H1 (cell line): ENCODE data around the gene PLBD2. TPM values are rescaled to one million over a fixed set of nuclear protein-coding genes. Genes with fewer than 3 reads are reported as not detected.

ENCODE experiments used
- CBX8 ChIP-seq: fragments of 300-800, 300-1000 bp; sonication (generic); IDR thresholded peaks from 2 replicates; pipeline ENCODE4 v1.7.1; 2016; ENCODE audit warnings: low read depth, low read length, borderline replicate concordance
- CEBPB ChIP-seq: IDR thresholded peaks from 2 replicates; pipeline ENCODE4 v1.6.1; 2012; ENCODE audit warnings: low read depth, low read length
- CHD1 ChIP-seq: IDR thresholded peaks from 2 replicates; pipeline ENCODE4 v1.6.1; 2012; ENCODE audit warnings: low read depth, low read length, improper control_type of control experiment
- EP300 ChIP-seq, 2 experiments: IDR thresholded peaks; 1 replicate in 1 of 2; 2 replicates in 1 of 2; pipeline ENCODE4 v1.6.1; 2011 to 2012; ENCODE audit warnings: low read depth in 2 of 2, low read length in 2 of 2, mild to moderate bottlenecking in 2 of 2, borderline replicate concordance in 1 of 2, inconsistent platforms in 1 of 2, moderate library complexity in 1 of 2
- HDAC2 ChIP-seq, 2 experiments: fragments of 300-600 bp in 1 of 2; sonication (generic) in 1 of 2; IDR thresholded peaks; 2 replicates each; pipeline ENCODE4 v1.6.1; 2011 to 2012; ENCODE audit warnings: low read depth in 2 of 2, low read length in 2 of 2, mild to moderate bottlenecking in 2 of 2, moderate library complexity in 2 of 2, borderline replicate concordance in 1 of 2, inconsistent platforms in 1 of 2
- KDM4A ChIP-seq: IDR thresholded peaks from one replicate; pipeline ENCODE4 v1.7.1; 2012; ENCODE audit warnings: low read depth, mild to moderate bottlenecking, moderate library complexity, low read length, inconsistent platforms; ENCODE audit not compliant: severe bottlenecking
- KDM5A ChIP-seq: fragments of 200-600 bp; IDR thresholded peaks from 2 replicates; pipeline ENCODE4 v1.7.1; 2012; ENCODE audit warnings: mild to moderate bottlenecking, low read length, inconsistent platforms, mixed read lengths
- MAX ChIP-seq: IDR thresholded peaks from 2 replicates; pipeline ENCODE4 v1.6.1; 2012; ENCODE audit warnings: inconsistent platforms
- POLR2A ChIP-seq, 2 experiments: IDR thresholded peaks; 1 replicate in 1 of 2; 2 replicates in 1 of 2; pipeline ENCODE4 v1.6.1; 2011; ENCODE audit warnings: low read depth in 2 of 2, low read length in 2 of 2, mild to moderate bottlenecking in 2 of 2; ENCODE audit errors: control extremely low read depth in 1 of 2
- POLR2AphosphoS5 ChIP-seq: IDR thresholded peaks from 2 replicates; pipeline ENCODE4 v1.6.1; 2011; ENCODE audit warnings: low read depth, low read length
- RXRA ChIP-seq: IDR thresholded peaks from 2 replicates; pipeline ENCODE4 v1.6.1; 2011; ENCODE audit warnings: low read depth, mild to moderate bottlenecking, low read length, moderate library complexity; ENCODE audit not compliant: insufficient read depth
- SAP30 ChIP-seq: fragments of 300-600 bp; sonication (generic); IDR thresholded peaks from 2 replicates; pipeline ENCODE4 v1.7.1; 2012; ENCODE audit warnings: low read length, moderate library complexity, mild to moderate bottlenecking, inconsistent platforms; ENCODE audit not compliant: insufficient read depth, insufficient replicate concordance
- SIRT6 ChIP-seq: IDR thresholded peaks from one replicate; pipeline ENCODE4 v1.7.1; 2012; ENCODE audit warnings: low read length, inconsistent platforms
- SP4 ChIP-seq: IDR thresholded peaks from 2 replicates; pipeline ENCODE4 v1.6.1; 2012; ENCODE audit warnings: low read length, inconsistent platforms
- TAF1 ChIP-seq: IDR thresholded peaks from 2 replicates; pipeline ENCODE4 v1.6.1; 2011; ENCODE audit warnings: mild to moderate bottlenecking, low read depth, low read length
- ZNF274 ChIP-seq: IDR thresholded peaks from 2 replicates; pipeline ENCODE4 v1.7.0; 2012; ENCODE audit warnings: low read length, borderline replicate concordance; ENCODE audit errors: extremely low read depth
- polyA plus RNA-seq, 7 experiments: library from polyadenylated mRNA; depleted of rRNA in 3 of 7; stranded (reverse) in 5 of 7; unstranded in 2 of 7; fragments of >200 nt in 5 of 7; fragments of 200-250 nt in 2 of 7; gene quantifications; 1 replicate in 5 of 7; 2 replicates in 1 of 7; 4 replicates in 1 of 7; pipeline versions ENCODE4 v1.2.1 to v1.2.3, GENCODE V29; 2011 to 2013; ENCODE audit warnings: missing spikeins in 2 of 7, mixed read lengths in 2 of 7
- total RNA-seq: library from RNA; stranded (reverse); fragmentation: NEBNext Ultra II Directional; extraction: Animal tissue kit (Norgen Biotek cat#: 25700); gene quantifications from 2 replicates; pipeline ENCODE4 v1.2.1, GENCODE V29; 2021

PLBD2 gene
- total and polyA plus RNA-seq, 2 of the 8 experiments (the other 6 are each of a cell fraction or from before 2014, with no cell fraction given) = 16.8 to 33.5 TPM

- TF ChIP-seq MAX = no peak
- TF ChIP-seq RXRA = no peak
- no peak for TF ChIP-seq POLR2AphosphoS5
- TF ChIP-seq SAP30 = no peak
- no peak for TF ChIP-seq SIRT6
- no peak for TF ChIP-seq CEBPB
- TF ChIP-seq KDM5A = no peak
- TF ChIP-seq CBX8 = no peak
- TF ChIP-seq POLR2A (IDR thresholded peaks at IDR 0.05; ENCODE audit: control extremely low read depth in 1 of 2, low read depth in 2 of 2, low read length in 2 of 2) = peak in 1 of 2 experiments; percentile 11; a peak in 1 of 3 replicates
- no peak for TF ChIP-seq KDM4A
- peak; percentile 60; the same call in 1 of the 2 replicates for TF ChIP-seq TAF1
- no peak for TF ChIP-seq ZNF274
- TF ChIP-seq SP4 = no peak
- no peak for TF ChIP-seq HDAC2 (IDR thresholded peaks at IDR 0.05; ENCODE audit: borderline replicate concordance in 1 of 2, low read depth in 2 of 2, low read length in 2 of 2)
- TF ChIP-seq CHD1 = no peak
- no peak for TF ChIP-seq EP300 (IDR thresholded peaks at IDR 0.05; ENCODE audit: borderline replicate concordance in 1 of 2, low read depth in 2 of 2, low read length in 2 of 2)
- TF ChIP-seq, all 59 proteins: peak for 5
Measured at GRCh38 chr12:113422030-113422885, 63.9 kb downstream of the PLBD2 start, which contains the start of gene SDSL (continued).
